ENCODE results near the gene ACAP3. TPM values are rescaled to one million over a fixed set of nuclear protein-coding genes. Genes with fewer than 3 reads are reported as not detected.

Gene ACAP3
- polyA plus RNA-seq, 2 of the 4 experiments (the other 2 are of a cell fraction) = 6.6 to 24.2 TPM

GRCh38 chr1:1342584-1343115 is 34.9 kb upstream of the ACAP3 start:
- TF ChIP-seq CHD4 (IDR thresholded peaks at IDR 0.05; ENCODE audit: borderline replicate concordance) (no peak), HEYL (CRISPR knock-in tag; IDR thresholded peaks at IDR 0.05) (no peak), HOXB13 (CRISPR knock-in tag; IDR thresholded peaks at IDR 0.05; ENCODE audit: low read depth) (no peak), EHF (CRISPR knock-in tag; IDR thresholded peaks at IDR 0.05) (no peak), BHLHE40 (IDR thresholded peaks at IDR 0.05; ENCODE audit: low read depth, low read length) (no peak), CEBPB (IDR thresholded peaks at IDR 0.05) (no peak), HDAC2 (IDR thresholded peaks at IDR 0.05) (no peak), GATA3 (IDR thresholded peaks at IDR 0.05; ENCODE audit: borderline replicate concordance) (no peak), PBX3 (IDR thresholded peaks at IDR 0.05) (no peak), RFX5 (IDR thresholded peaks at IDR 0.05) (no peak), MAZ (IDR thresholded peaks at IDR 0.05; ENCODE audit: borderline replicate concordance, low read depth, low read length) (no peak), TFCP2L1 (CRISPR knock-in tag; IDR thresholded peaks at IDR 0.05) (no peak), ZNF302 (CRISPR knock-in tag; IDR thresholded peaks at IDR 0.05) (no peak), TP53 (CRISPR knock-in tag; IDR thresholded peaks at IDR 0.05) (no peak)
- Histone ChIP-seq H3K9me3 (no peaks in the 10 kb centered on the region), H3K27ac (peak overlapping the region in 1 of 2 experiments; percentile 100; a peak in 2 of 6 replicates), H3K4me1 (peaks cover 45% of the 10 kb centered on the region), H3K4me2 (no peak overlapping the region), H3K4me3 (no peak overlapping the region)
- FAIRE-seq = no peak
- POLR2A ChIA-PET = no interaction called here
- ATAC-seq = no peak
- 93% methylated on average over 6 of the region's 18 CpGs for WGBS (ENCODE audit: missing lambda C conversion rate)
- CTCF ChIA-PET = interaction anchor here (2.9 to 7.2 kb wide), 3 partner anchors 10 to 27 kb away, joined by 8 to 73 read pairs (median 12); partner anchors contain the start of gene TAS1R3
- DNase-seq (ENCODE audit: low read depth in 1 of 2, low spot score in 1 of 2) = no peak

GRCh38 chr1:1342061-1342562 is 34.4 kb upstream of the ACAP3 start:
- FAIRE-seq (no peak), ATAC-seq (no peak), DNase-seq (ENCODE audit: low read depth in 1 of 2, low spot score in 1 of 2) (no peak)
- Histone ChIP-seq H3K4me3 (no peak overlapping the region), H3K4me1 (peaks cover 41% of the 10 kb centered on the region), H3K27ac (no peak overlapping the region), H3K4me2 (no peak overlapping the region), H3K9me3 (no peaks in the 10 kb centered on the region)
- 89% methylated on average over 13 of the region's 28 CpGs for WGBS (ENCODE audit: missing lambda C conversion rate)
- POLR2A ChIA-PET = no interaction called here
- no peak for TF ChIP-seq RARB (CRISPR knock-in tag; IDR thresholded peaks at IDR 0.05)
- TF ChIP-seq ELK1 (IDR thresholded peaks at IDR 0.05; ENCODE audit: low read depth, low read length) = no peak
- no peak for TF ChIP-seq HOXB5 (CRISPR knock-in tag; IDR thresholded peaks at IDR 0.05)
- TF ChIP-seq ESRRA (IDR thresholded peaks at IDR 0.05; ENCODE audit: borderline replicate concordance, low read length) = no peak
- no peak for TF ChIP-seq CTCF (IDR thresholded peaks at IDR 0.05)
- TF ChIP-seq USF2 (IDR thresholded peaks at IDR 0.05) = no peak
- TF ChIP-seq HDAC2 (IDR thresholded peaks at IDR 0.05) = no peak
- TF ChIP-seq MYC (IDR thresholded peaks at IDR 0.05; ENCODE audit: borderline replicate concordance, low read length) = no peak
- no peak for TF ChIP-seq HES2 (IDR thresholded peaks at IDR 0.05)
- TF ChIP-seq FOSB (CRISPR knock-in tag; IDR thresholded peaks at IDR 0.05) = no peak
- TF ChIP-seq RCOR1 (IDR thresholded peaks at IDR 0.05; ENCODE audit: low read depth, low read length) = no peak
- CTCF ChIA-PET = interaction anchor here (7.2 kb wide), 1 partner anchor 28 kb away, joined by 73 read pairs; no protein-coding TSS in a partner anchor
